PFSK-1 (cell line): ENCODE data around the gene OR56A5.

Source experiments
- FOXP2 ChIP-seq: optimal IDR thresholded peaks from 2 replicates; pipeline ENCODE3; 2011; ENCODE audit warnings: borderline replicate concordance, control low read depth, inconsistent platforms; ENCODE audit not compliant: insufficient read depth; ENCODE audit errors: extremely low read length, extremely low read depth
- POLR2AphosphoS5 ChIP-seq: IDR thresholded peaks from 2 replicates; pipeline ENCODE4 v1.6.1; 2012; ENCODE audit warnings: low read depth, mild to moderate bottlenecking, control low read depth, low read length, moderate library complexity
- SIN3A ChIP-seq: IDR thresholded peaks from 2 replicates; pipeline ENCODE4 v1.6.1; 2012; ENCODE audit warnings: mild to moderate bottlenecking, low read length, moderate library complexity, borderline replicate concordance; ENCODE audit not compliant: insufficient read depth
- TAF1 ChIP-seq: IDR thresholded peaks from 2 replicates; pipeline ENCODE4 v1.6.1; 2012; ENCODE audit warnings: low read length, control low read depth, borderline replicate concordance; ENCODE audit not compliant: insufficient read depth
- TF ChIP-seq, protein P1 (sequence below), 2 experiments: IDR thresholded peaks; 2 replicates each; pipeline versions ENCODE4 v1.6.1 to v1.8.0; 2011 to 2012; ENCODE audit warnings: low read depth in 2 of 2, low read length in 2 of 2, control low read depth in 1 of 2, inconsistent platforms in 1 of 2, mild to moderate bottlenecking in 1 of 2, moderate library complexity in 1 of 2; ENCODE audit not compliant: insufficient read depth in 1 of 2

Gene OR56A5

DNA sequence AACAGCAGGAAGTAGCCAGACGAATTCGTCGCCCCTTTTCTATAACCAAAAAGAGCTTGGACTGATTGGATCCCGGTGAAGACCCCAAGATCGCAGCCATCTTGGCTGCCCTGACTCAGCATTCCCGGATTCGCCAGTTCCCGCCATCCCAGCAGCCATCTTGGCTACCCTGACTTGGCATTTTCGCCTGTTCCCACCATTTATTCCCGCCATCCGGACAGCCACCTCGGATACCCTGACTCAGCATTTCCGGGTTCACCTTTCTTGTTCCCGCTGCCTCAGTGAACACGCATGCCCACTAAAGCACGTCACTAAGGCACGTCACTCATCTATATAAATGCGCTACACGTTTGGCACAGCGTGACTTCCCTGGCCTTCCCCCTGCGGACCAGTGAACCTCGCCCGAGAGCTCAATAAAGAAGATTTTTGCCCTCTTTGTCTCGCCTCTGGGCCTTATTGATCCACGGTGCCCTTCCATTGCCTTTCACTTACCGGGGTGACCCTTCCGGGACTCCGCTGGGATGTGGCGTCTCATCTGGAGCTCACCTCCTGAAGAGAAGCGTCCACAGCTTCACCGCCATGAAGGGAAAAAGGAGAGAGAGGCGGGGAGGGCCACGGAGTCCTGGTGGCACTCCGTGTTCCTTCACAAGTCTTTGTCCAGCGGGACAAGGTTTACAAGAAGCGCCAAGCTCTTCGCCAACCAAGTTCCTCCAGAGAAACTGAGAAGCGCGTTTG lies 30.3 kb downstream of the OR56A5 start:
- TF ChIP-seq, protein P1, sequence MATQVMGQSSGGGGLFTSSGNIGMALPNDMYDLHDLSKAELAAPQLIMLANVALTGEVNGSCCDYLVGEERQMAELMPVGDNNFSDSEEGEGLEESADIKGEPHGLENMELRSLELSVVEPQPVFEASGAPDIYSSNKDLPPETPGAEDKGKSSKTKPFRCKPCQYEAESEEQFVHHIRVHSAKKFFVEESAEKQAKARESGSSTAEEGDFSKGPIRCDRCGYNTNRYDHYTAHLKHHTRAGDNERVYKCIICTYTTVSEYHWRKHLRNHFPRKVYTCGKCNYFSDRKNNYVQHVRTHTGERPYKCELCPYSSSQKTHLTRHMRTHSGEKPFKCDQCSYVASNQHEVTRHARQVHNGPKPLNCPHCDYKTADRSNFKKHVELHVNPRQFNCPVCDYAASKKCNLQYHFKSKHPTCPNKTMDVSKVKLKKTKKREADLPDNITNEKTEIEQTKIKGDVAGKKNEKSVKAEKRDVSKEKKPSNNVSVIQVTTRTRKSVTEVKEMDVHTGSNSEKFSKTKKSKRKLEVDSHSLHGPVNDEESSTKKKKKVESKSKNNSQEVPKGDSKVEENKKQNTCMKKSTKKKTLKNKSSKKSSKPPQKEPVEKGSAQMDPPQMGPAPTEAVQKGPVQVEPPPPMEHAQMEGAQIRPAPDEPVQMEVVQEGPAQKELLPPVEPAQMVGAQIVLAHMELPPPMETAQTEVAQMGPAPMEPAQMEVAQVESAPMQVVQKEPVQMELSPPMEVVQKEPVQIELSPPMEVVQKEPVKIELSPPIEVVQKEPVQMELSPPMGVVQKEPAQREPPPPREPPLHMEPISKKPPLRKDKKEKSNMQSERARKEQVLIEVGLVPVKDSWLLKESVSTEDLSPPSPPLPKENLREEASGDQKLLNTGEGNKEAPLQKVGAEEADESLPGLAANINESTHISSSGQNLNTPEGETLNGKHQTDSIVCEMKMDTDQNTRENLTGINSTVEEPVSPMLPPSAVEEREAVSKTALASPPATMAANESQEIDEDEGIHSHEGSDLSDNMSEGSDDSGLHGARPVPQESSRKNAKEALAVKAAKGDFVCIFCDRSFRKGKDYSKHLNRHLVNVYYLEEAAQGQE (IDR thresholded peaks at IDR 0.05; ENCODE audit: insufficient read depth in 1 of 2, low read depth in 2 of 2, low read length in 2 of 2): no peak
- TF ChIP-seq TAF1: no peak
- no peak for TF ChIP-seq FOXP2
- no peak for TF ChIP-seq SIN3A
- no peak for TF ChIP-seq POLR2AphosphoS5

DNA sequence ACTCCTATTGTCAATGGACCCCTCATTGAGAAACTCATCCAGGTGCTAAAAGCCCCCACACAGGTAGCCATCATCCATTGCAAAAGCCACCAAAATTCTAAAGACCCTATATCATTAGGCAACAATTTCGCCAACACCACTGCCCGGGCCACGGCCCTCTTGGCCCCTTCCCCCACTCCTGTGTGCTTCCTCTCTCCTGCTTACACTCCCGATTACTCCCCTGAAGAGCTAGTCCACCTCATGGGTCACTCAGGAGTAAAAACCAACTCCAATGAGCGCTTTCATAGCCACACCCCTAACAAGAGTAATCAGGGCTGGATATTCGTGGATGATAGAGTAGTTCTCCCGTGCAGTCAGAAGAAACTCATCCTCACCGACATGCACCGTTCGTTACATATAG lies 35.2 kb downstream of the OR56A5 start:
- TF ChIP-seq FOXP2: no peak

DNA sequence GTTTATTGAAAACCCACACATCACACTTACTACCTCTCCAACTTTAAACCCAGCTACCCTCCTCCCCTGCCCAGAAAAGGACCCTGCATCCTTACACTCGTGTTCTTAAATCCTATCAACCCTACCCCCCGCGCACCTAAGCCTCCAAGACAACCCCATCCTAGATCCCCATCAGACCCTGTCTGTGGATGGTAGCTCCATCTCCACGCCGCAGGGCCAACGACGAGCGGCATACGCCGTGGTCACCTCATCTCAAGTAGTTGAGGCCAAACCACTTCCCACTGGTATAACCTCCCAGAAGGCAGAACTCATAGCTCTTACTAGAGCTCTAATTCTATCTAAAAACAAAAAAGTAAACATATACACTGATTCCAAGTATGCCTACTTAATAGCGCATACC lies 35.6 kb downstream of the OR56A5 start:
- no peak for TF ChIP-seq SIN3A

DNA sequence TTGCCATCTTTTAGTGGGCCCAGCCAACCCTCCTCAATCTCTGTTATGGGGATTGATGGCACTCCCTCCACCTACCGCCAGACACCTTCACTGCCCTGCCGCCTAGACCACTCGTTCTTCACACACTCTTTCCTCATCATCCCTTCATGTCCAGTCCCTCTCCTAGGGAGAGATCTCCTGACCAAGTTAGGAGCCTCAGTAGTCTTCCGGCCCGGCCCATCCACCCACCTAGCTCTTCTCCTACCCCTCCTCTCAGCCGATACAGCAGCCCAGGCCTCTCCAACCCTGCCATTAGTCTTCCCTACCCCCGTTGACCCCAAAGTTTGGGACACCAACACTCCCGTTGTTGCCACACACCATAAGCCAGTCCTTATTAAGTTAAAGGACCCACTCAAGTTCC lies 37.2 kb downstream of the OR56A5 start:
- TF ChIP-seq SIN3A (no peak), TAF1 (no peak), FOXP2 (no peak), POLR2AphosphoS5 (no peak)
- TF ChIP-seq, protein P1 (IDR thresholded peaks at IDR 0.05; ENCODE audit: insufficient read depth in 1 of 2, low read depth in 2 of 2, low read length in 2 of 2): no peak

DNA sequence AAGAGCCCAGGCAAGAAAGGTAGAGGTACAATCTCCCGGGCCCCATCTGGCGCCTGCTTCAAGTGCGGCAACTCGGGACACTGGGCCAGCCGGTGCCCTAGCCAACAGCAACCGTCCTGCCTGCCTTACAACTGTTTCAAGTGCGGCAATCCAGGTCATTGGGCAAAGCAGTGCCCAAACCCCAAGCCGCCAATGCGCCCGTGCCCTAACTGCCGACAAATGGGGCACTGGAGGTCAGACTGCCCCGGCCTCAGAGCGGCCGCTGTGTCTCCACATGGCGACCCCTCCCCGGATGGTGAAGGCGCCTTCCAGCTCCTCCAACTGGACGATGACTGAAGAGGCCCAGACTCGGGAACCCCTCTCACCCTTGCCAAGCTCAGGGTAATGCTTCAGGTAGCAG lies 37.7 kb downstream of the OR56A5 start:
- TF ChIP-seq FOXP2 (no peak), POLR2AphosphoS5 (no peak), SIN3A (no peak), TAF1 (no peak)
- TF ChIP-seq, protein P1 (IDR thresholded peaks at IDR 0.05; ENCODE audit: insufficient read depth in 1 of 2, low read depth in 2 of 2, low read length in 2 of 2): no peak

DNA sequence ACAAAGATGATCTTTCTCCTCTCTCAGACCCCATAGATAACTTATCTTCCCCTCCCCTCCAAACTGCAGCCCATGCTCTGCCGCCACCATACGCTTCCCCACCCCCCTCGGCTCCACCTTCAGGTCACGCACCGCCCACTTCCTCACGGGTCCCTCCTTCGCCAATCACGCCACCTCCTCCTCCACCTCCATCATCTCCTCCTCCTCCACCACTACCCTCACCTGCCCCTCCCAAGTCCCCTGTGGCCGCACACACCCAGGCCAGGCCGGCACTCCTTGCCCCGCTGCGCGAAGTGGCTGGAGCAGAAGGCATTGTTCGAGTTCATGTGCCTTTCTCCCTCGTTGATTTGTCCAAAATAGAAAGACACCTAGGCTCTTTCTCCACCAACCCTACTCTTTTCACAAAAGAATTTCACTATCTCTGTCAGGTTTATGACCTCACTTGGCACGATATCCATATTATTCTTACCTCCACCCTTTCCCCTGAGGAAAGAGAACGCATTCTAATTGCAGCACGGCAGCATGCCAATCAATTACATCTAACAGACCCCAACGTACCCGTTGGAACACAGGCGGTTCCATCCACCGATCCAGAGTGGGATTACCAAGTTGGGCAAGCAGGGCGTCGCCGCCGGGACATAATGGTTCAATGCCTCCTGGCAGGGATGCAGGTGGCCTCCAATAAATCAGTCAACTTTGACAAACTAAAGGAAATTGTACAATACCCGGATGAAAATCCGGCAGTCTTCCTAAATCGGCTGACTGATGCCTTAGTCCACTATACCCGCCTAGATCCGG lies 38.5 kb downstream of the OR56A5 start:
- TF ChIP-seq, protein P1 (IDR thresholded peaks at IDR 0.05; ENCODE audit: insufficient read depth in 1 of 2, low read depth in 2 of 2, low read length in 2 of 2): no peak
- no peak for TF ChIP-seq SIN3A
- no peak for TF ChIP-seq POLR2AphosphoS5
- TF ChIP-seq FOXP2: no peak
- no peak for TF ChIP-seq TAF1
